Erythroblast (primary cell): ENCODE measurements around the gene RNF212B.
A peak's percentile ranks its signal among the peaks of the same experiment; 100 is the strongest.

Experiments
- DNase-seq, 2 experiments: peaks; one replicate each; lab custom pipeline; 2025; lab: John Stamatoyannopoulos, UW
- GATA1 ChIP-seq: IDR thresholded peaks from 2 replicates; pipeline ENCODE4 v1.6.1; 2011; ENCODE audit warnings: low read depth, mild to moderate bottlenecking, control low read depth, low read length, moderate library complexity
- POLR2A ChIP-seq: IDR thresholded peaks from 2 replicates; pipeline ENCODE4 v1.6.1; 2011; ENCODE audit warnings: mild to moderate bottlenecking, low read length

The RNF212B gene

DNA sequence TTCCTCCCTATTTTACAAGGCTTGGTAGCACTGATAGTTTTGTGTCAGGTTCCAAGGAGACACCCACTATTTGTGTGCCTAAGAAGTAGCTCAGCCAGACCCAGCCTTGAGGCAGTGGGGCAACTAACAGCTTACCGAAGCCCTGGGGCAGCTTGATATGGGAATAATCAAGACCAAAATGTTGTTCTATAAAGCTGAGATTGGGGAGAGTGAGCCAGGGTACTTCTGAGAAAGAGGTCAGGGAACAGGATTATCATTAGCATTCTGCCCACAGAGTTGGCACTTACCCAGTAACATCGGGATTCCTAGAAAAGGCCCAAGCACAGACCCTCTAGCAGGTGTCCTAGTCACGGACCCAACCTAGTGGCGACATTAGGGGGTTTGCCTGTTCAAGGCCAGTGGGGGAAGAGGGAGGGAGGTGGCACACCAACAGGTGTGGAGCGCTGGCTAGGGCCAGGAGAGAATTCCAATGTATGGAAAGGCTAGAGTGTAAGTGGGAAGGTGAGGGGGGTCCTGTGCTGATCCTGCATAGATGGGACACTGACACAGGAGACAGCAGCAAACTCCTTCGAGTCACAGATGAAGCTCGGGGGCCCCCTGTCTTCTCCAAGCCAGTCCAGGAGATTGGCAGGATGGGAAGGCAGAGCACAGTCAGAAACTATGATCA lies 60.0 kb downstream of the RNF212B start:
- DNase-seq: no peak
- TF ChIP-seq GATA1 (no peak), POLR2A (no peak)

DNA sequence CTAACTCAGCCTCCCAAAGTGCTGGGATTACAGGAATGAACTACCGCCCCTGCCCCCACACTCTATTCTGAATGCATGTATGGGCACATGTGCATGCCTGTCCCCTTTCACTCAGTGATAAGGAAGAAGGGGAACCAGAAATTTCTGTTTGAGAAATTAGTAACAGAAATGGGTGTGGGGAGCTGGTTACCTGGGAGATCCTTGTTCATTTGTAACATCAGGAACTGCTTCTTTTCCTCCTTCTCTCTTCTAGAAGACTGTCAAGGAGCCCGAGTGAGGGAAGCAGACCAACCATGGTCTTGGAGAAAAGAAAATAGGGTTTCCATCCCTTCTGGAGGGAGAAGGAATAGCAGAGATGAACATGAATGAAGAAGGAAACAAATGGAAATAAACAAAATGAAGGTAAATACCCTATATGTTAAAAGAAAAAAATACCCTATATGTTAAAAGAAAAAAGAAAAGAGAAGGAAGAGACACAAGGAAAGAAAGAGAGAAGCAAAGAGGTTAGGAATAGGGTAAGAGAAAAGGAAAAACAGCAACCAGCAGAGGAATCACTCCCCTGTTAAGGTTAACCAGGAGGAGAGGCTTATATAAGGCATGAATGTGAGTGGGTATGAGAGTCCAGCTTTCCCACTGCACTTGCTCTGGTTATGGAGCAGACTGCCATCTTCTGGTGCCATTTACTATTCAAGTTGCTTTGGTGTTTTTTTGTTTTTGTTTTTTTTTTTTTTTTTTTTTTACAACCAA lies 61.6 kb downstream of the RNF212B start:
- TF ChIP-seq GATA1: no peak
- no peak for TF ChIP-seq POLR2A
- DNase-seq: peak; percentile 65 to 70

DNA sequence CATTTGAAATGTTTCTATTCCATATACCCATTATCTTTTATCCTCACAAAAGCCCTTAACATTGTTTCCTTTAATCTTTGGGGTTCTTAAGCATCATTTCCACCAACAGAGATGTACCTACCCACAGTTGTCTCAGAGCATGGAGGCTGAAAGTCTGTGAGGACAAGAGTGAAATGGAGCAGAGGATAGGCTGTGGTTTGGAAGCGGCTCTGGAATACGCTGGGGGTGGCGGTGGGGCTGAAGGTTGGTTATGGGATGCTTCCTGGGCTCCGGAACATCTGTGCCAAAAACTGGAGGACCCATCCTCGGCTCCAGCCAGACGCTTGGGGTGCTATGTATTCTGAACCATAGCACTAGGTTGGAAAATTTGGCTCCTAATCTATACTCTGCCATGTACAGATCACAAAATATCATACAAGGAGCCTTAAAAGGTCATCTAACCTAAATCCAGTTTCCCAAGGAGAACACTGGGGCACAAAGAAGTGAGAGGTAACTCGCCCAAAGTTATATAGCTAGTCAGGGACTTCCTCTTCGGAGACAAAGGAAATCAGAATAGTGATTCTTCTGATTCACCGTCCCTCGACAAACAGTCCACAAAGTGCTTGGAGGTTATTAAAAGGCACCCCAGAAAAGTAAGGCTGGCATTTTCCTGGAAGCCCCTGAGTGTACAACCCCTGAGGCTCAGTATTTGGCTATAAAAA lies 62.4 kb downstream of the RNF212B start:
- TF ChIP-seq POLR2A (no peak), GATA1 (no peak)
- DNase-seq: no peak

DNA sequence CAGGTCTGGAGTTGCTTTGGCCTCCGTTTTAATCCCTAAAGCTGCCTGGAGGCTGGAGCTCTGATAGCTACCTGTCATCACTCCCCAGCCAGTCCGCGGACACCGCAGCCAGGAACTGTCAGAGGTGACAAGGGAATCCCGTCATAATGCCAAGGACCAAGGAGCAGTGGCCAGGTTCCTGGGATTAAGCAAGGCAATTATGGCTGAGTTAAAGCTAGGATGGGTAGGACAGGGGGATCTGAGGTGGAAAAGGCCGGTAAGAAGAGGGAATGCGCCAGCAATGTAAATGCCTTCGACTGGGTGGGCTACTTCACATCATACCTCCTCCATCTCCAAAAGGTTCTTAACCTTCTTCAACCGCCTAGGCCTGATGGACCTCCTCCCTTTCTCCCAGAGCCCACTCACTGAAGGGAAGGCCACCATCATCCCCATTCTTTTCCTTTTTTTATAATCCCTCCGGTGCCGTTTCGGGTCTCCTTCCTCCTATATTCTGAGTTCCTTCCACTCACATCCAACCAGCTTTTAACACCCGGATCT lies 63.0 kb downstream of the RNF212B start:
- peak; percentile 41 to 65 for DNase-seq
- no peak for TF ChIP-seq POLR2A

DNA sequence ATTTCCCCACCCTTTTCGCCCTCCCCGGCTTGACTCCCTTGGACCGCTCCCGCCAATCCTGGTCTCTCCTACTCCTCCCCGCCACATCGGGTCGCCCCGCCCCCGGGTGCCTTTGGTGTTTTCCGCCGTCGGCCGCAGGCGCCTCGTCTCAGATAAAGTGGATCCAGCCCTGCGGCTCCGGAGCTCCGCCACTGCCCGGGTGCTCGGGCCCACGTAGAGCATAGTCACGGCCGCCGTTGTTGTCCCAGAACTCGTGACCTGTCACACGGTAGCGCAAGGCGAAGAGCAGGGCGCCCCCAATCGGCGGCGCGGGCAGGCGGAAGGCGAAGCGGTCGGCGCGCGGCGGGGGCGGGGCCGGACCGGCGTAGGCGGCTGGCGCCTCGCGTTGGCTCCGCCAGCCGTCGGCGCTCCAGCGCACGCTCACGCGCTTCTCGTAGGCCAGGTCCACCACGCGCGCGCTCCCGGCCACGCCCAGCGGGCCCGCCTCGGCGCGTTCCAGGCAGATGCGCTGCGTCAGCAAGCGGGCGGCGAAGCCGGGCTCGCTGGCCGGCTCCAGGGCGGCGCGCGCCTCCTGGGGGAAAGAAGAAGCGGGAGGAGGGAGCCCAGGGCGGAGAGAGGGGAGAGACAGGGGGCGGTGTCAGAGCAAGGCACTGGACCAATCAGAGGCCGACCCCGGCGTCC lies 63.7 kb downstream of the RNF212B start:
- DNase-seq: peak; percentile 98 to 100
- no peak for TF ChIP-seq POLR2A
- no peak for TF ChIP-seq GATA1

DNA sequence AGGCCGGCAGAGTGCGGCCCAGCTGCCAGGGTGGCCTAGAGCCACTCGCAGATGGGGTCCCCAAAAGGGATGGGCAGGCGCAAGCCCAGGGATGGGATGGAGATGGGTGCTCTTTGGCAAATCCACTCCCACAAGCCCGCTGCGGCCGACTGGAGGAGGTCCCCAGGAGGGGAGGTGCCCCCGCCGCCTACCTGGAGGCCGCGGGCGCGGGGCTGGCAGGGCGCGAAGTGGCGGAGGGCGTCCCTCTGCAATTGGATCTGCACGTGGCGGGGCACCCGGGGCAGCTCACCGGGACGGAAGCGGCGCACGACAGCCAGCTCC lies 64.2 kb downstream of the RNF212B start:
- no peak for TF ChIP-seq GATA1
- TF ChIP-seq POLR2A: peak; percentile 89
- no peak for DNase-seq

DNA sequence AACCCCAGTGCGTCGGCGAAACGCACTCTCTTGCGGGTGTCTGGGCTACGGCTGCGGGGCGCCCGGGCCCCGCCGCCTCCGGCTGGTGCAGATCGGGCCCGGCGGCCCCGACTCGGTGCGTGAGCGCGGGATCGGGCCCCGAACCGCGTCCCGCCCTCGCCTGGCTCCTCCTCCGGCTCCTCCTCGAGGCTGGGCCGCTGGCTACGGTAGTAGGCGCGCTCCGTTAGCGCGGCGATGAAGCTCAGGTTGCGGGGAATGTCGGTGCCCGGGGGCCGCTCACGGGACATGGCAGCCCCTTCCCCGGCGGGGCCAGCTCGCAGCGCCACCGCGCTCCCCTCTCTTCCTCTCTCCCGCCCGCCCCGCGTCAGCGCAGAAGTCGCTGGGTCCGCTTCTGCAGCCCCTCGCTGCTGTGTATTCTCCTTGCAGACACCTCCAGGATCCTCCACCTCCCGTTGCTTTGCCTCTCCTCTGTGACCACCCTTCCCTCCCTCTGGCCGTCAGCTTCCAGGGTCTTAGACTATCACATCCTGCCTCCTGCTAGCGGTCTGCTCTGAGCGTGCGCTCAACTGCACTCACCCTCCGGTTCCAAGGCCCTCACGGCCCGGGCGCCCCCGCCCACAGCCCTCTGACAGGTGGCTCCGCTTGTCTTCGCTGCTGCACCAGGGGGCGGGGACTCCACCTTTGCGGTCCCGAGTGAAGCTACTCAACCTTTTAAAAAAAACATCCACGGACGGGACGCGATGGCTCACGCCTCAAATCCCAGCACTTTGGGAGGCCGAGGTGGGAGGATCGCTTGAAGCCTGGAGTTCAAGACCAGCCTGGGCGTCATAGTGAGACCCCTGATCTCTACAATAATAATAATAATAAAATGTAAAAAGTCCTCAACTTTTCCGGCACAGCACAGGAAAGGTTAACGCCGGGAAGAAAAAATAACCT lies 64.8 kb downstream of the RNF212B start, which contains the start of gene PPP1R3E:
PPP1R3E (minus strand) TSS at position 570 of the 936 bp plus-strand sequence; CDS start at position 287, 283 bp downstream.
- peak; percentile 82 to 87 for DNase-seq
- TF ChIP-seq GATA1 (no peak), POLR2A (peak; percentile 32)

DNA sequence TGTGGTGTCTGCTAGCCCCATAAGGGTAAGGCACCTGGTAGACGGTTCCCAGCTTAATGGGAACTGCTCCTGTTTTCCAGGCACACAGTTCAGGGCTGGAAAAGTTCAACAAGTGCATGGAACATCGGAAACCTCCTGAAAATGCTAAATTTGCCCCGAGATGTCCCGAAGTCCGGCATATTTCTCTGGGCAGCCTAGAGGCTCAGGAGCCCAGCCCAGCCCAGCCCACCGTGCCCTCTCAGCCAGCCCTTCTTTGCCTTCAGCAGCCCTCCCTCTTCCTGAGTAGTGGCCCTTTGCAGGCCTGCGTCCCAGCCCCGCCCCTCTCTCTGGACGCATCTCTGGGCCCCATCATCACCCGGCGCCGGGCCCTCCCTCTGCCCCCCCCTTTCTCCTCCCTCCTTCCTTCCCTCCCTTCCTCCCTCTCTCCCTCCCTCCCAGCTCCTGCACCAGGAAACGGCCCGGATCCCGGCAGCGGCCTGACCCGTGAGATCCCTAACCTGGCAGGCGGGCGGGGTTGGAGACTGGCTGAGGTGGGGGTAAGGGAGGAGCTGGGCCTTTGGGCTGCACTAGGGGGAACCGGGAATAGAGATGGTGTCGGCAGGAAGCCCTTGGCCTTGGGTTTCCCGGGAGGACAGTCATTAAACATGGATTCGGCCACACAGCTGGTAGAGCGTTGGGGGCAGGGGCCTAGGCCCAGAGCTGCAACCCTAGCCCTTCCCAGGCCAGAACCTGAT lies 68.8 kb downstream of the RNF212B start, which contains the start of gene BCL2L2:
BCL2L2 (plus strand) TSS at position 422 of the 734 bp plus-strand sequence. CDS start 935 bp downstream, outside the sequence.
- DNase-seq: peak; percentile 86 to 89
- no peak for TF ChIP-seq GATA1
- TF ChIP-seq POLR2A: peak; percentile 81

DNA sequence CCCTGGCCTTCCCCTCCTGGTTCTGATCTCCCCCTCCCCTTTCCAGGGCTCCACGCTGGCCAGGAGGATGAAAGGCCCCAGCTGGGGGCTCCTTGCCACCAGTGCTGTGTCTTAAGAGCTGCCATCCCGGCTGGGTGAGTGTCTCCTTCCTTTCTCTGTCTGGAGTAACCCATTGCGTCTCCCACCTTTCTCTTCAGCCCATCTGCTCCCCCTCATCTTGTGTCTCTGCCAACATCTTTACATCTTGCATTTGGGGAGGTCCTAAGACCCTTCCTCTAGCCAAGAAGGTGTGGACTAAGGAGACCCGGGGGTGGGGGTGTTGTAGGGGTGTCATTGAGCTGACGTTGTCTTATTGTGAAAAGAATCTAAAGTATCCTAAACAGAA lies 69.4 kb downstream of the RNF212B start:
- DNase-seq: peak in 1 of 2 experiments; percentile 45
- TF ChIP-seq POLR2A (no peak), GATA1 (no peak)

DNA sequence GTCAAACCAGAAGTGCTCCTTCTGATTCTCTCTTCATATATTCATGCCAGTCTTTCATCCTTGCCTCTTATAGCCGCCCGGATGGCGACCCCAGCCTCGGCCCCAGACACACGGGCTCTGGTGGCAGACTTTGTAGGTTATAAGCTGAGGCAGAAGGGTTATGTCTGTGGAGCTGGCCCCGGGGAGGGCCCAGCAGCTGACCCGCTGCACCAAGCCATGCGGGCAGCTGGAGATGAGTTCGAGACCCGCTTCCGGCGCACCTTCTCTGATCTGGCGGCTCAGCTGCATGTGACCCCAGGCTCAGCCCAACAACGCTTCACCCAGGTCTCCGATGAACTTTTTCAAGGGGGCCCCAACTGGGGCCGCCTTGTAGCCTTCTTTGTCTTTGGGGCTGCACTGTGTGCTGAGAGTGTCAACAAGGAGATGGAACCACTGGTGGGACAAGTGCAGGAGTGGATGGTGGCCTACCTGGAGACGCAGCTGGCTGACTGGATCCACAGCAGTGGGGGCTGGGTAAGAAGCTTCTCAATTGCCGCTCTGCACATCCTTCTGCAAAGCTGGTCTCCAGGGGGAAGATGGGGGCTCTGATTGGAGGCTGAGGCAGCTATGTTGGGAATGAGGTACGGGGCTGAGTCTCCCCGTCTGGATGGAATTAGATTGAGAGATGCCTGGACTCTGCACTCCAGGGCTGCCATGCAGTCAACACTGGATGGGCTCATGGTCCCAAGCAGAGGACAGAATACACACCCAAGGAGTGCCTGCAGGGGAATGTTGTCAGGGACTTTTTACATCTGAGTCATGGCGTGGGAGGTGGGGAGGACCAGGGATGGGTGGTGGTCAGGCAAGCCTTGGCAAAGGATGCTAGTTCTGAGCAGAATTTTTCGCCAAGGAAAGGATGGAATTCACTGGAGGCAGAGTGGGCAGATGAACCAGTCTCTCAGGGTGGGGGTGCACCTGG lies 70.2 kb downstream of the RNF212B start:
- no peak for DNase-seq
- no peak for TF ChIP-seq GATA1
- TF ChIP-seq POLR2A: no peak
